A673 (cell line): ENCODE measurements around the gene CARMIL3. TPM values are rescaled to one million over a fixed set of nuclear protein-coding genes. Genes with fewer than 3 reads are reported as not detected.

Experiments used
- BruUV-seq: library from RNA; stranded (reverse); fragments of 400-500 nt; replicated peaks from 2 replicates; lab custom pipeline; 2021; lab: Mats Ljungman, UMichigan
- CTCF ChIA-PET: fragments of 300-600 bp; sonication (Branson Sonifier 250); formaldehyde crosslinking; loops from one replicate; lab custom pipeline; 2022; ENCODE audit warnings: antibody characterized with exemption; lab: Charles Lee
- POLR2A ChIA-PET: fragments of 300-600 bp; sonication (Branson Sonifier 250); formaldehyde crosslinking; loops from one replicate; lab custom pipeline; 2022; ENCODE audit warnings: antibody characterized with exemption; ENCODE audit not compliant: low non-redundant PET; lab: Charles Lee
- DNase-seq: peaks from one replicate; pipeline ENCODE4 v3.0.0-alpha.2; 2015; ENCODE audit warnings: low spot score
- H3K27ac ChIP-seq: fragments of 200-600 bp; sonication (generic); 2 replicates; pipeline ENCODE4 v1.5.1; 2016; ENCODE audit warnings: mixed run types, low read depth, mild to moderate bottlenecking, mixed read lengths, antibody characterized with exemption, low read length; ENCODE audit not compliant: poor library complexity, severe bottlenecking
- H3K27me3 ChIP-seq: fragments of 200-600 bp; sonication (generic); replicated peaks from 2 replicates; pipeline ENCODE4 v1.6.1; 2017; ENCODE audit warnings: mixed run types, low read depth, mild to moderate bottlenecking, mixed read lengths, antibody characterized with exemption, low read length; ENCODE audit not compliant: insufficient read depth, poor library complexity
- H3K36me3 ChIP-seq: fragments of 200-600 bp; sonication (generic); 2 replicates; pipeline ENCODE4 v1.6.1; 2016; ENCODE audit warnings: mixed run types, mild to moderate bottlenecking, mixed read lengths, antibody characterized with exemption, low read length; ENCODE audit not compliant: insufficient read depth, poor library complexity, severe bottlenecking
- H3K4me1 ChIP-seq: fragments of 200-600 bp; sonication (generic); 2 replicates; pipeline ENCODE4 v1.6.1; 2017; ENCODE audit warnings: mixed run types, mild to moderate bottlenecking, mixed read lengths, antibody characterized with exemption, low read length; ENCODE audit not compliant: insufficient read depth, poor library complexity, severe bottlenecking
- H3K4me3 ChIP-seq: fragments of 200-600 bp; sonication (generic); 2 replicates; pipeline ENCODE4 v1.5.1; 2016; ENCODE audit warnings: low read depth, mixed run types, mild to moderate bottlenecking, mixed read lengths, low read length; ENCODE audit not compliant: poor library complexity, severe bottlenecking
- H3K9me3 ChIP-seq: fragments of 200-600 bp; sonication (generic); 2 replicates; pipeline ENCODE4 v1.6.1; 2016; ENCODE audit warnings: mixed run types, low read depth, mild to moderate bottlenecking, mixed read lengths, antibody characterized with exemption, low read length; ENCODE audit not compliant: poor library complexity, severe bottlenecking
- CTCF ChIP-seq: fragments of 300-800, 200-600 bp; sonication (generic); conservative IDR thresholded peaks from 2 replicates; pipeline ENCODE4 v1.5.1; 2017; ENCODE audit warnings: low read depth, mild to moderate bottlenecking, antibody characterized with exemption, low read length, moderate library complexity, mixed read lengths
- EZH2 ChIP-seq: fragments of 200-600 bp; sonication (generic); IDR thresholded peaks from 2 replicates; pipeline ENCODE4 v1.6.1; 2017; ENCODE audit warnings: borderline replicate concordance, low read depth, mild to moderate bottlenecking, mixed read lengths, antibody characterized with exemption, low read length; ENCODE audit not compliant: poor library complexity, severe bottlenecking
- intact Hi-C: fragments of 100-400 bp; cut with micrococcal nuclease; formaldehyde crosslinking; loops from one replicate; pipeline ENCODE4 v1.10.0; 2022; ENCODE audit not compliant: unreplicated experiment
- total RNA-seq: library from RNA; stranded (reverse); gene quantifications from 2 replicates; pipeline ENCODE4 v1.2.3, GENCODE V29; 2021

The CARMIL3 gene
- total RNA-seq, 1 experiment from 2014 or later: 0.49 TPM

- intact Hi-C loops: no loop called here
- POLR2A ChIA-PET: no interaction called here
These were observed 25.3 kb downstream of the CARMIL3 start for GRCh38 chr14:24077086-24077485.

DNA sequence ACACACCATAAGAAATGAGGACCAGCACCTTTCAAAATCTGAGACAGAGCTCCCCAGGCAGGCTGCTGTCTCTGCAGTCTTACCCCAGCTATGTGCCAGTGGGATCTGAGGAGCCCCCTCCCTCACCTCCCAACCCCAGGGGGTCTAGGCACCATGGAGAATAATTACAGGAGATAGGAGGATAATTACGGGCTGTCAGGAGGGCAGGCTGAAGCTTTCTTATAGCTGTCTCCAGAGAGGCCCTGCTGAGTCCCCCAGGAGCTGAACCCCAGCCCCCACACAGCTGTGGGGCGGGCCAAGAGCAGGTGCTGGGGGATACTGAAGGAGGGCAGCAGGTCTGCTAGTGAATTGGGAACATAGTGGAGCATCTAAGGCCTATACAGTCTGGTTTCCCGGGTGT, 26.3 kb downstream of the CARMIL3 start:
- intact Hi-C loops: no loop called here

More at GRCh38 chr14:24077086-24077485, 25.3 kb downstream of the CARMIL3 start:
- Histone ChIP-seq H3K4me1 (peaks cover 6% of the 10 kb centered on the region), H3K27me3 (peaks cover 16% of the 10 kb centered on the region), H3K27ac (no peak overlapping the region), H3K9me3 (no peaks in the 10 kb centered on the region), H3K36me3 (no peaks in the 10 kb centered on the region), H3K4me3 (no peak overlapping the region)
- BruUV-seq: no TSS peak
- DNase-seq: no peak
- TF ChIP-seq EZH2 (no peak), CTCF (no peak)
- CTCF ChIA-PET: no interaction called here

DNA sequence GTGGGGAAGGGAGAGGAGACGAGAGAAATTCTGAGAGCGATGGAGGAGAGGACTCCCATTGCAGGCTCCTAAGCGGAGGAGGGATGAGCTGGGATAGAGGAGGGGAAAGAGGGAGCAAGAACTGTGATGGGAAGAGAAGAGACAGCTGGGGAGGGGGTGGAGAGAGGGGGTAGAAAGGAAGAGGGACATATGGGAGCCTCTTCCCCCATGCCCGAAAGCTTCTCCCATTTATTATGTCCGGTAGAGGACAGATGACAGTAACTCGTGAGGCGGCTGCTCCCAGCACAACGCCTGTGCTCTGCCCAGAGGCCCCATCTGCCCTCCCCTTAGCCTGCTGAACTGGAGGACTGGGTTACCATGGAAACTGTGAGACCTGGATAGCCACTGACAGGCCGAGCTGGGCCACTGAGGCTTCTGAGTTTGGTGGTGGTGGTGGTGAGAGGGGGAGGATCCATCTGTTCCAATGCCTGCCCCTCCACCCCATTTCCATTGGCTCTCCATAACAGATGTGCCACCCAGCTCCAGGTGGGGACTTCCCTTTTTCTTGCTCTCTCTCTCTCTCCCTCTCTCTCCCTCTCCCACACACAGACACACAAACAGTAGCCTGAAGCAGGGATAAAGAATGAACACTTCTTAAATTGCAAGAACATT, 27.8 kb downstream of the CARMIL3 start:
- no peak overlapping the region for H3K27ac ChIP-seq
- peaks cover 6% of the 10 kb centered on the region for H3K4me1 ChIP-seq
- BruUV-seq: no TSS peak
- intact Hi-C loops: no loop called here
- no peak for TF ChIP-seq CTCF
- no peak for TF ChIP-seq EZH2
- H3K27me3 ChIP-seq: peaks cover 13% of the 10 kb centered on the region
- CTCF ChIA-PET: interaction anchor here (0.6 to 1.3 kb wide), 3 partner anchors 11 to 21 kb away, joined by 3 to 4 read pairs (median 3); no protein-coding TSS in a partner anchor
- no peak for DNase-seq
- H3K36me3 ChIP-seq: no peaks in the 10 kb centered on the region
- POLR2A ChIA-PET: interaction anchor here (0.6 kb wide), 1 partner anchor 91 kb away, joined by 4 read pairs; no protein-coding TSS in a partner anchor
- H3K9me3 ChIP-seq: no peaks in the 10 kb centered on the region
- H3K4me3 ChIP-seq: no peak overlapping the region

More for the DNA sequence above, 26.3 kb downstream of the CARMIL3 start:
- H3K4me3 ChIP-seq: no peak overlapping the region
- peaks cover 13% of the 10 kb centered on the region for H3K27me3 ChIP-seq
- no TSS peak for BruUV-seq
- no peaks in the 10 kb centered on the region for H3K36me3 ChIP-seq
- ChIA-PET POLR2A (interaction anchor here (0.5 kb wide), 1 partner anchor 24 kb away, joined by 3 read pairs; no protein-coding TSS in a partner anchor), CTCF (no interaction called here)
- DNase-seq: no peak
- no peaks in the 10 kb centered on the region for H3K9me3 ChIP-seq
- no peak overlapping the region for H3K27ac ChIP-seq
- H3K4me1 ChIP-seq: peaks cover 6% of the 10 kb centered on the region
- TF ChIP-seq CTCF: no peak
- TF ChIP-seq EZH2: no peak
